NCI-H2171 treated with DMSO at 0.1 percent for 48 hours (cell line): ENCODE data around the gene PLCH1.

ENCODE experiments used
- DNase-seq: peaks from one replicate; lab custom pipeline; 2025; lab: John Stamatoyannopoulos, UW

PLCH1 gene

DNA sequence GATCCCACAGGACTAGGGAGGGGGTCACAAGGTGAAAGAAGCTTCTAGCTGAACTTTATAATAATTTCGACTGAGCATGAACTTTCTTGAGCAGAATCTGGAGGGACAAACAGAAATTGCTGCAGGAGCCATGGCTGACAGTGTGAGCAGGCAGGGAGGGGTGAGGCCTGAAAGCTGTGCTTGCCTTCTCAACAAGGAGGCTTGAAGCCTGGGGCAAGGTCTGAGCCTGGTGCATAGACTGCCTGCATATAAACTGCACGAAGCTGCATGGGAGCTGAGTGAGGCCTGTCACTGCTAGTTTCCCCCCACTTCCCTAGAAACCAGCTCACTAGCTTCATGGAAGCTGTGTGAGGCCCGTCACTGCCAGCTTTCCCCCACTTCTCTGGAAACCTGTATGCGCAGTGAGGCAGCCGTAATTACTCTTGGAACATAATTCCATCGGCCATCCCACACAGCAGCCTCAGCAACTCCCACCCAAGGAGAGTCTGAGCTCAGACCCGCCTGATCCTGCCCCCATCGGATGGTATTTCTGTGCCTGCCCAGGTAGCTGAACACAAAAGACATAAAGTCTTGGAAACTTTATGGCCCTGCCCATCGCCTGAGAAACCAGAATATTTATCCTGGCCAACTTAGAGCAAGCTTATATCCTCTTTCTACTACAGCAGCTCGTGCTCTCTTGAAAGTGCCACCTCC is 136.5 kb downstream of the PLCH1 start:
- DNase-seq = no peak

DNA sequence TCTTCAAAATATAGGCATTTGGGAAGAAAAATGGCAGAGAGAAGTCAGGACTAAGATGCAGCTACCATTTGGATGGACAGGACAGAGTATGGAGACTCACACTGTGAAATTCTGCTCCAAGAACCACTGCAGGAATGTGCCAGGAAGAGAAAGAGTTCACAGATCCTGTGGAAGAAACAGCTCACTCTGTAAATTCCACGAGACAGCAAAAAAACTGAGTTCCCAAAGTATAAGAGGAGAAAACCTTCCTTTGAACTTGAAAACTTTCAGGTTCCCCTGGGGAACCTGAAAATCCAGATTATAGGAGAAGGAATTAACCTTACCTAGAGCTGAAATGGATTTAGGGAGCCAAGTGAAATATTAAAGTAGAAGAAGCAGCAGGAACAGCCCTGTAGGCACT is 137.1 kb downstream of the PLCH1 start:
- no peak for DNase-seq

DNA sequence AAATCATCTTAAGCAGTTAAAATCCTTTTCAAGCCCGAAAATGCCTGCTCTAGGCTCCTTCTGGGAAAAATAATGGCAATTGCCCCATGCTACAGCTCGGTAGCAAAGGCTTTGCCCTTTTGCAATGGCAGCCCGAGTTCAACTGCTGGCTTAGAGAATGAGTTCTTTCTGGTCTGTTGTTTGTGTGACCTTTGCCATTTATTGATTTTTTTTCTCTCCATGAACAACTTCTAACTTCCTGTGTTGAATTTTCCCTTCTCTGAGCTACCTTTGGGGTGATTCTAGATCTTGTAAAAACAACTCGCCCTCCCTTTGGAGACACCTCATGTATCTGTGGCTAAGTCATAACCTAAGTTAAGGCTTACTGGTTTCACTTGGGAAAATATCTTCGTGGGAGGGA is 139.3 kb downstream of the PLCH1 start:
- DNase-seq = no peak

DNA sequence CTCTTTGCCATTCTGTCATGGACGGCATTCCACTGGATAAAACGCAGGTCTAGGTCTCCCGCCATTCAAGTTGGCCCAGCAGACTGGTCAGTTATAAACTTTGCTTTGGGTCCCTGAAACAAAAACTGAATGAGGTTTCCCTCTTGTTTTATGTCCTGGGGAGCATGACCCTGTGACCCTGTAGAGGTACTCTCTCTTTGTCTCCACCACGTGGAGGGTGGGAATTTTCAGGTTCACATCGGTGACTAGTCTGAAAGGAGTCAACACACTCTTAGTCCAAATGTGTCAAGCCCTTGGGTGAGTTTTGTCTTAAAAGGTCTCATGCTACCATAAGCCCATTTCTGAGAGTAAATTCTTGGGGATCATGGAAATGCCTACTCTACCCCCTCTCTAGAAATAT is 139.9 kb downstream of the PLCH1 start:
- no peak for DNase-seq

DNA sequence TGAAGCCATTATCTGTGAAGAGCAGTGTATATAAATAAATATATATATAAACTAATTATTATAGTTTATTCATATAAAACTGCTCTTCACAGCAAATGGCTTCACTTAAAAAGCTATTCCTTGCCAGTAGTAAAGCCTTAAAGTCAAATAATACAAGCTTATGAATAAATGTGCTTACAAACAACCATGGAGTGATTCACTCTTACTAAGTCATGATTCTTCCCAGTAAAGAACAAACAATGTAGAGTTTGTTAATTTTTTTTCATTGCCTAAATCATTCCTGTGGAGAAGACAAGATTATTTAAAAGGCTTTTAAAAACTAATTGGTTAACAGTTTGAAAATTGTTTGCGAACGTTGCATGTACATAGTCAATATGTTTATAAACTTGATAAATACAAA is 140.7 kb downstream of the PLCH1 start:
- no peak for DNase-seq

DNA sequence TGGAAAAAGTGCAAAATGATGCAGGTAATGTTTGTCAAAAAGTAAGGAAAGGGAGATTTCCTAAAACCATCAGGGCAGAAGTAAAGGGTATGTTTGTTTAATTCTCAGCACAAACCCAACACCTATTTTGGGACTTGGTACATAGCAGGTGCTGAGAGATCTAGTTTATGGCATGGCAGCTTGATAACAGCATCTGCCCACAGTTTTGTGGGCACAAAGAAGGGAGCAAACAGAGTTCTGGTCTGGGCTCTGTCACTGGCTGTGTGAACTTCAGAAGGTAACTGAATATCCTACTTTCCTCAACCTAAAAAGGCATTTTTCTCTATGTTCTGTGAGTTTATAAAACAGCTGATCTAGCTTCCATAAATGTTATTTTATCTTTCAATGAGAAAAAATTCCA is 141.6 kb downstream of the PLCH1 start:
- DNase-seq = no peak

DNA sequence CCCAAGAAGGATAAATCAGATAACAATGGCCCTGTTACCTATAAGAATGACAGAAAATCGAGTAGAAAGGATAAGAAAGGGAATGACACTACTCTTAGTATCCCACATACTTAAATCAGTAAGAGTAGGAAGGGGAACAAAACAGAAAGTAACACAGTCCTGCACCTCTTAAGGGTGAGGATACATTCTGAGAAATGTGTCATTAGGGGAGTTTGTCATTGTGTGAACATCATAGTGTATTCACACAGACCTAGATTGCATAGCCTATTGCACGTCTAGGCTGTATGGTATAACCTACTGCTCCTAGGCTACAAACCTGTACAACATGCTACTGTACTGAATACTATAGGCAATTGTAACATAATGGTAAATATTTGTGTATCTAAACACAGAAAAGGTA is 142.6 kb downstream of the PLCH1 start:
- no peak for DNase-seq

DNA sequence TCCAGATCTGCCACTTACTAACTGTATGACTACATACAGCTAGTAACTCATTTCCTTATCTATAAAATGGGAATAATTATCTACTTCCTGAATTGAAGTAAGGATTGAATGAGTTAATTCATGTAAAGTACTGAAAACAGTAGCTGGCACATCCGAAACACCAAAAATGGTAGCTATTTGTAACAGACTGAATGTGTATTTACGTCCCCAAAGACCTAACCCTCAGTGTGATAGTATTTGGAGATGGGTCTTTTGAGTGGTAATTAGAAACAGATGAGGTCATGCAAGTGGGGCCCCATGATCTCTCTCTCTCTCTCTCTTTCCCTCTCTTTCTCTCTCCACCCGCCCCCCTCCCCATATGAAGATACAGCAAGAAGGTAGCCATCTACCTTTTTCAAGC is 146.2 kb downstream of the PLCH1 start:
- DNase-seq = no peak

DNA sequence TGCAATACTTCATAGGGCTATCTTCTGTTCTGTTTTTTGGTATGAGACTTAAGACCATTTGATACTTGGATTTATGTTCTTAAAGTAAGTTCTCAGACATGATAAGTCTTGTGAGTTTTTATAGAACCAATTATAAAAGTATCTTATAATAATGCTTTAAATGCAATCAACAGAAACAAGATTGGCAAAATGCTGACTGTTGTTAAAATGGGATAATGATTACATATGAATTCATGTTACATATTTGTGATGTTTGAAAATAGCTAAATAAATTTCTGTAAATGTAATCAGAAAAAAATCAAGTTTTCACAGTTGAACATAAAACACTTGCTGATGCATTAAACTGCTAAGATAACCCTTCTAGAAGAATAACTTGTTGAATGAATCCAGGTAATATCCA is 148.3 kb downstream of the PLCH1 start:
- DNase-seq = no peak

DNA sequence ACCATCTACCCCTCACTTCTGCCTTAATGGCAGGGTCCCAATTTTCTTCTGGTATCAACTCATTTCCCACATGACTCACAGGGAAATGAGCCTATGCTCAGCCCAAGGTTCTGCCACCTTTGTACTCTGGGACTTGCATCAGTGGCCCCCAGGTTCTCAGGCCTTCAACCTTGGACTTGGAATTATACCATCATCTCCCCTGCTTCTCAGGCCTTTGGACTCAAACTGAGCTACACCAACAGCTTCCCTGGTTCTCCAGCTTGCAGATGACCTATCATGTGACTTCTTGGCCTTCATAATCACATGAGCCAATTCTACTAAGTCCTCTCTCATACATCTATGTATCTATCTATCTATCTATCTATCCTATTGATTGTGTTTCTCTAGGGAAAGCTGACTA is 149.5 kb downstream of the PLCH1 start:
- DNase-seq = no peak

DNA sequence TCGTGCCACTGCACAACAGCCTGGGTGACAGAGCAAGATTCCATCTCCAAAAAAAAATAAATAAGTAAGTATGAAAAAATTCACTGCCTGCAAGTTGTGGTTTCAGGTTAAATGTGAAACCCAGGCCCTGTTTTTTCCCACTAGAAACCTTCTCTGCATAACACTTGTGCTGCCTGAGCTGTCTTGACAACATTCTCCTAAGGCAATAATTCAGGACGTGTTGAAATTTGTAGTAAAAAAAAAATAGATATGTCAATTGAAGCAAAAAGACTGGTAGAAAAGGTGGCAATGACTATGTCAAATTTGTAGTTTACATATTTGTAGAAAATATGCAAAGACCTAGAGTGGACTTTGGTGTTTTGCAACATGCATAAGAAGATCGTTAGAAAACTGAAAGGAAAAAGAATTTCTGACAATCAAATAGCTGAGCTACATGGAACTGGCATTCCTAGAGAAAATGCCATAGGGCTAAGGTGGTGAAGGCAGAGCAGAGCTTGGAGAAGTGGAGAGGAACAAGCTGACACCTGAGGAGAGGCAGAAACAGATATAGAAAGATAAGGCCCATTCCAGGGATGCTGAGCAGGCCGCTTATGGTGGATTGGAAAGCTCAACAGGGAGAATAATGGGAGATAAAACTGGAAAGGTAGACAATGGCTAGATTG is 150.2 kb downstream of the PLCH1 start:
- no peak for DNase-seq

DNA sequence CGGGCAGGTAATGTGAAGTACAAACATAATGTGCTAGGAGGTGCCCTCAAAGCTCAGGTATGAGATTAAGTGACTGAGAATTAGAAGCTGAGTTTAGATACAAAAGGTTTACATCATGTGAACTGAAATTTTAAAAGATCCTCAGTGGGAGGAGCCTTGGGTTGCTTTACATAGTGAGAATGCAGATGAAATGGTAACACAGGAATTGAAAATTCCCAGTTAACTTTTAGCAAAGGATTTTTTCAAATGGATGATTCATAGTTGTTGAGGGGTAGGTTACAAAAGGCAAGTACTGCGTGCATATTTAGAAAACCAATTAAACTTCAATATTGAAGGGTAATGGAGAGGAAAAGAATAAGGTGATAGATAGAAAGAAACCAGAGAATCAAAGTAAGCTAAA is 157.3 kb downstream of the PLCH1 start:
- no peak for DNase-seq

DNA sequence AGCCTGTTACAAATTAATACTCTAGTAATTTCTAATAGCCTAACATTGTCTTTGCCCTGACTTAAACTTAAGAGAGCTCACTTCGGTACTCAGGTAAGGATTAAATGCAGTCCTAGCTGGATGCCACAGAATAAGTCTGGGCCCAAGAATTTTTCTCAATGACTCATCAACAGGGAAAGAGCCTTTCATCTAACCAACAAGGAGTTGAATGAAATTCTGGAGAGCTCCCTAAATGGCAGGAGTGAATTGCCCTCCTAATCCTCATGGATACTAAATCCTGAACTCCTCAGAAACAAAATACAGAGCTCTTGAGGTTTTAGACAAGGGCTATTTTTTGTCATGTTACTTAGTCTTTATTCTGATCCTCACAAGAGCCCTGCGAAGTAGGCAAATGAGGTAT is 159.5 kb downstream of the PLCH1 start:
- no peak for DNase-seq

DNA sequence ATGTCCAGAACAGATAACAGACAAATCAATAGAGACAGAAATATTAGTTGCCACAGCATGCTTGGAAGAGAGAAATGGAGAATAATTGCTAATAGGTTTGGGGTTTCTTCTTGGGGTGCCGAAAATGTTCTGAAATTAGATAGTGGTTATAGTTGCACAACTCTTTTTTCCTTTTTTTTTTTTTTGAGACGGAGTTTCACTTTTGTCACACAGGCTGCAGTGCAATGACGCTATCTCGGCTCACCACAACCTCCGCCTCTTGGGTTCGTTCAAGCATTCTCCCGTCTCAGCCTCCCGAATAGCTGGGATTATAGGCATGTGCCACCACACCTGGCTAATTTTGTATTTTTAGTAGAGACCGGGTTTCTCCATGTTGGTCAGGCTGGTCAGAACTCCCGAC is 163.3 kb downstream of the PLCH1 start:
- no peak for DNase-seq

DNA sequence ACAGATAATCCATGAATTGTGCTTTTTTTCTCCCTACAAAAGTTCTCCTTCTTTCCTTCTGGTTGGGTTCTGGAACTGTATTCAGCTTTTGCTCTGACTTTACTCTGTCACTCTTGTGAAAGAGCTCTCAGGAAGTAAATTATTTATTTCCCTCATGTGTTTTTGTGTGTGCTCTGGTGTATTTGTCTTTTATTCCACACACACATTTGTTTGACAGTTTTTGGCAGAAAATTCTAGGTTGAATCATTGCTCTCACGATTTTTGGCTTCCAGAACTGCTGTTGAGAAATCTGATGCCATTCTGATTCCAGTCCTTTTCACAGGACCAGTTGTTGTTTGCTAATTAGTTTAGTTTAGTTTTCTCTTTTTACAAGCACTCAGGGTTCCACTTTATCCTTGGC is 172.8 kb downstream of the PLCH1 start:
- peak; percentile 3 for DNase-seq

DNA sequence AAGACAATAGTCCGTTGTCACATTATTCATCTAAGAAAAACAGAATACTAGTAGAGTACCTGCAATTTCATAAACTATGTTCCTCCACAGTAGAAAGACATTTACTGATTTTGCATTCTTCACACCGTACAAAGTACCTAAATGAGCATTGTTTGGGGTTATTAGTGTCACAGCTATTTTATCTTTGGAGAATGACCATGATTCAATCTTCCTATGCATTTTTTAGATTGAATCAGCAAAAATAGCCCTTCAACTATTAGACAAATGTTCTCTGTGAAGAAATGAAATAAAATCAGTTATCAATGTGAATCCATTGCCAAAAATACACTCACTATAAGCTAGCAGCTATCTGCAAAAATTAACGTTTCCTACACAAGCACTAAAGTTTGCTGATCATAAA is 176.6 kb downstream of the PLCH1 start:
- DNase-seq = no peak

DNA sequence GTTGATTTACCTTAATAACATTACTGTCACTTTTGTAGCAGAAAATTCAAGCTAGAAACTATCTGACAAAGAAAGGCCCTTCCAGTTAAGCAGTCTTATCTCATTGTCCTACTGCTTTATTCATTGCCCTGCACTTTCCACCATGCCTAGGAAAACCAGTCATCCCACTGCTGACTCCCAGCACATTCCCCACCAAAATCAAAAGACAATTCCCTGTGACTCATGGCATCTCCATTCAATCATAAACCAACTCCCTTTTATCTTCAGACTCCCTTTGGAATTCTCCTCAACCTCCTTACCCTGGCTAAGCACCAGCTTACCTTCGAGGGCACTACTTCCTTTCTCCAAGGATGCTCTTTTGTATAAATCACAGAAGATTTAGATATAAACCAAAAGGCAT is 184.3 kb downstream of the PLCH1 start:
- DNase-seq = no peak

DNA sequence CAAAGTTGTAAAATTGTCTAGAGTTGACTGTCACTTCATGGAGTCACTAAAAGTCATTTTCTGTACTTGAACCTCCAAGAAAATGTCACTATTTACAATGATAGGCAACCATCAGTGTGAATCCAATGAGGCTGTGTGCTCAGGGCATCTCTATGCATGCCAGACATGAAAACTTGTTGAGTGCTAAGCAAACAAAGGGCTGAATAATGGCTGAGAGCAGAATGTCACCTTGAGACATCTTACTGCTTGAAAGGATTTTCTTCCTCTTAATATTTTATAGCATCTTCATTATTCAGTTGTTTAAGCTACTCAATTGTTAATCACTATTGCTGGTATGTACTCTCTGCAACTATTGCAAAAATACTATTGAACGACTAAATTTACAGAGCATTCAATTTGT is 184.7 kb downstream of the PLCH1 start:
- DNase-seq = no peak

DNA sequence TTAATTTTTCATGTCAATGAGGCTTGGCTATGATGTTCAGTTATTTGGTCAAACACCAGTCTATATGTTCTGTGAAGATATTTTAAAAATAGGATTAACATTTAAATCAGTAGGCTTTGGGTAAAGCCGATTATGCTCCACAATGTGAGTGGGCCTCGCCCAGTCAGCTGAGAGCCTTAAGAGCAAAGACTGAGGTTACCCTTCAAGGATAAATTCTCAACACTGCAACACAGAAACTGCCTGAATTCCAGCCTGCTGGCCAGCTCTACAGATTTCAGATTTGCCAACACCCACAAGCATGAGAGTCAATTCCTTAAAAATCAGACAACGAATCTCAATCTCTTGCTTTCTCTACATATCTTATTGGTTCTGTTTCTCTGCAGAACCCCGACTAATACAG is 188.3 kb downstream of the PLCH1 start:
- no peak for DNase-seq

DNA sequence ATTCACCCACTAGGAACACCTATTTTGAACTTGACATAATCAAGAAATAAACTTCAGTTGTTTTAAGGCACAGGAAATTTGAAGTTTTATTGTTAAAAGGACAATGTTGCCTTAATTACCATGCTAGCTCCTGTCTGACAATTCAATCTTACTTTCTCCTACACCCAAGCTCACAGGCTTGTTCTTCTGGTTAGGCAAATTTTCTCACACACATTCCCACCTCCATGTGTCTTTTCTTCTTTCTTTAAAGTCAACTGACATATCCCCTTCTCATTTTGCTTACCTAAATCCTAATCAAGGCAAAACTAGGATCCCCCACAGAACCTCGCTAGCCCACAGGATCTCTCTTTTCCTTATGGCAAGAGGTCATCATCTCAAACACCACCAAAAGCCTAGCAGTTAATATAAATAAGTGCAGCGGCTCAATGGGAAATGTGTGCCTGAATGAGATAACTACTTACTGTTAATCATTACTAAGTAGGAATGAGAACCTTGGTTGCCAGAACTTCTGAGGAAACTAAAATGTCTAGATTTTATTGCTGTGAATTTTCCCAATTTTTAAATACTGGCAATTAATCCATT is 189.3 kb downstream of the PLCH1 start:
- DNase-seq = no peak

DNA sequence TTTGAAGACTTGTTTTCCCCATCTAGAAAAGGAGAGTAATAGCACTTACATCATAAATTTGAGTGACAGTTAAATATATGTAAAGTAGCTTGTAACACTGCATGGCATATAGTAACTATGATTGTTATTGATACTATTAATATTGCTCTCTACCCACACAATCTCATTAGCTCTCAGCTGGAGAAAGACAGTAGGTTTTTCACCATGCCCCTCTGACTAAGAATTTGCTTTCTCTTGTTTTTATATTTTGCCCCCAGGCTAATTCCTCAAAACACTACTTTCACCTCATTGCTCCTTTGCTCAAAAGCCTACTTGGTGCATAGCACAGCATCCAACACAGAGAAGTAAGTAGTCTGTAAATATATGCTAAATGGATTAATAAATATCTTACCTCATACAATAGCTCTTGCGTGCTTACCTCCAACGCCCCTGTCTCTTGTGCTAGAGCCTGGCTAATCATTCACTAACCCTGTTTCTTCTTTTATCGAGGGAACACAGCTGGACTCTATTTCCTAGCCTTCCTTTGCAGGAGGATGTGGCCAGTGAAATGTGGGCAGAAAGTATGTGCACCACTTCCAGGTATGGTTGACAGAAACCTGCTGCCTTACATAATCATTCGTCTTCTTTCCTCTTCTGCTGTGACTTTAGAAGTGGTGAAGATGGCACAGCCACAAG is 190.0 kb downstream of the PLCH1 start:
- DNase-seq = no peak

DNA sequence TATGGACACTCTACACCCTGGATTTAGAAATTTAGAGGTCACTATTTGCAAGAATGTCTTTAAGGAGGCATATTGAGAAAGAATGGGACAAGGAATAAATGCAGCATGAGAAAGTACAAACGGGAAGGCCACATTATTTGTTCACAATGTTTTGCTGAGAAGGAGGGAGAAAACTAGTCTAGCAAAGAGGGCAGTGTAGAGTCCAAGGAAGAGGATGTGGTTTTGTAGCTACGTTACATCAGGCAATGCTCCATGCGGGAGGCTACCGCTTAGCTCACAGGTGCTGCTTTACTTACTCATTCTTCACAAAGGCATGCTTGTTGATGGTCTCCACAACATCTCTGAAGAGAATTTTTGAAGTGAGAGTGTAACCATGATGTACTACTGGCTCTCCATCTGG is 191.1 kb downstream of the PLCH1 start:
- no peak for DNase-seq

DNA sequence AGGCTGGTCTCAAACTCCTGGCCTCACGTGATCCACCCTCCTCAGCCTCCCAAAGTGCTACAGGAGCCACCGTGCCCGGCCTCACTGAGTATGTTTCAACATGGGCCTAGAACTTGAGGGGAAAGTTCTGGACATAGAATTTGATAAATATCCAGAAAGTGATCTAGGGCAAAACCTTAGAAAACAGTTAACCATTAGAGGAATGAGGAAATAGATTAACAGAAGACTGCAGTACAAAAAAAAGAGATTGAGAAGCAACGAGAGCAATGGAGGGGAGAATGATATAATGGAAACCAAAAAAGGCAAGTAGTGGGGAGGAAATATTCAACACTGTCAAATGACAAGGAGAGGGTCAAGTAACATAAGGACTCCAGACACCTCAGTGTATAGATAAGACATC is 191.5 kb downstream of the PLCH1 start:
- DNase-seq = no peak
